Activated T-helper 1 cell treated with Interleukin-2 at 50 U/mL for 16 hours (primary cell): ENCODE data around the gene DNAH6.

Source experiments
- DNase-seq: peaks from one replicate; pipeline ENCODE4 v3.0.0-alpha.2; 2020; ENCODE audit warnings: low read depth

Gene DNAH6

GRCh38 chr2:84799772-84800171, 283.5 kb downstream of the DNAH6 start:
- DNase-seq = no peak

GRCh38 chr2:84800194-84800805, 284.0 kb downstream of the DNAH6 start:
- no peak for DNase-seq

- no peak for DNase-seq
Measured at GRCh38 chr2:84801811-84802210, 285.5 kb downstream of the DNAH6 start.

GRCh38 chr2:84805250-84805958, 289.1 kb downstream of the DNAH6 start:
- DNase-seq = no peak

- no peak for DNase-seq
Measured at GRCh38 chr2:84807063-84807485, 290.8 kb downstream of the DNAH6 start.

- no peak for DNase-seq
Measured at GRCh38 chr2:84808279-84808678, 292.0 kb downstream of the DNAH6 start.

GRCh38 chr2:84811839-84812431, 295.6 kb downstream of the DNAH6 start:
- DNase-seq = no peak

GRCh38 chr2:84815146-84815545, 298.8 kb downstream of the DNAH6 start:
- DNase-seq = no peak

- no peak for DNase-seq
Measured at GRCh38 chr2:84816426-84817026, 300.2 kb downstream of the DNAH6 start.

GRCh38 chr2:84817239-84817655, 300.9 kb downstream of the DNAH6 start:
- no peak for DNase-seq

GRCh38 chr2:84821806-84822205, 305.5 kb downstream of the DNAH6 start:
- no peak for DNase-seq

GRCh38 chr2:84823229-84823628, 306.9 kb downstream of the DNAH6 start:
- DNase-seq = no peak

GRCh38 chr2:84823788-84824187, 307.5 kb downstream of the DNAH6 start:
- DNase-seq = no peak

GRCh38 chr2:84827978-84828575, 311.8 kb downstream of the DNAH6 start:
- no peak for DNase-seq

- no peak for DNase-seq
Measured at GRCh38 chr2:84829693-84830092, 313.4 kb downstream of the DNAH6 start.

GRCh38 chr2:84830095-84830494, 313.8 kb downstream of the DNAH6 start:
- no peak for DNase-seq

- DNase-seq = no peak
Measured at GRCh38 chr2:84830758-84831500, 314.6 kb downstream of the DNAH6 start.

- DNase-seq = no peak
Measured at GRCh38 chr2:84832772-84833461, 316.6 kb downstream of the DNAH6 start.

- no peak for DNase-seq
Measured at GRCh38 chr2:84833481-84834150, 317.3 kb downstream of the DNAH6 start.

- no peak for DNase-seq
Measured at GRCh38 chr2:84836215-84836614, 319.9 kb downstream of the DNAH6 start.
